HCT116 (cell line): Measurements from ENCODE around the gene FASLG. TPM values are rescaled to one million over a fixed set of nuclear protein-coding genes. Genes with fewer than 3 reads are reported as not detected.

ENCODE experiments used
- ATAC-seq: fragments of 200-7000 bp; cut with Tn5 transposase; 2 replicates; pipeline ENCODE4 v1.9.1; 2020; ENCODE audit warnings: mild to moderate bottlenecking, moderate library complexity
- BruUV-seq: library from RNA; stranded (reverse); fragments of 400-500 nt; replicated peaks from 2 replicates; lab custom pipeline; 2021; lab: Mats Ljungman, UMichigan
- CTCF ChIA-PET: fragments of 300-600 bp; sonication (Branson Sonifier 250); formaldehyde crosslinking; loops from one replicate; lab custom pipeline; 2021; ENCODE audit warnings: antibody characterized with exemption; lab: Charles Lee
- POLR2A ChIA-PET: fragments of 300-600, 350-600 bp; sonication (Branson Sonifier 250); formaldehyde crosslinking; loops from one replicate; lab custom pipeline; 2021; ENCODE audit warnings: antibody characterized with exemption; lab: Charles Lee
- RAD21 ChIA-PET, 2 experiments: fragments of 300-600 bp; sonication (Branson Sonifier 250); formaldehyde crosslinking; loops; one replicate each; lab custom pipeline; 2023; ENCODE audit warnings: low total read pairs in 2 of 2; ENCODE audit not compliant: uncharacterized antibody in 2 of 2, unreplicated experiment in 2 of 2, low non-redundant PET in 1 of 2; lab: Charles Lee
- DNase-seq: peaks from one replicate; pipeline ENCODE4 v3.0.0-alpha.2; 2010; ENCODE audit warnings: low read depth, low spot score
- H2AFZ ChIP-seq: fragments of 200-600 bp; shearing (Covaris generic), sonication (generic); 2 replicates; pipeline ENCODE4 v1.6.1; 2017; ENCODE audit warnings: low read depth, mixed run types, mixed read lengths, antibody characterized with exemption, low read length; ENCODE audit not compliant: poor library complexity, severe bottlenecking
- H3K27ac ChIP-seq: 2 replicates; pipeline ENCODE4 v1.5.1; 2012; ENCODE audit warnings: low read depth, low read length
- H3K27me3 ChIP-seq: fragments of 200-600 bp; sonication (generic); 2 replicates; pipeline ENCODE4 v1.6.1; 2016; ENCODE audit warnings: mixed run types, low read length, mixed read lengths; ENCODE audit not compliant: insufficient read depth
- H3K36me3 ChIP-seq, 2 experiments: fragments of 200-500 bp in 1 of 2; fragments of 200-600 bp in 1 of 2; sonication (Bioruptor generic) in 1 of 2; sonication (generic) in 1 of 2; 2 replicates each; pipeline versions ENCODE4 v1.5.1 to v1.6.1; 2014 to 2016; ENCODE audit warnings: low read length in 2 of 2, inconsistent platforms in 1 of 2, mixed read lengths in 1 of 2, mixed run types in 1 of 2; ENCODE audit not compliant: insufficient read depth in 2 of 2, control insufficient read depth in 1 of 2
- H3K4me1 ChIP-seq, 2 experiments: fragments of 200-600 bp in 1 of 2; sonication (generic) in 1 of 2; 2 replicates each; pipeline versions ENCODE4 v1.5.1 to v1.6.1; 2012 to 2017; ENCODE audit warnings: low read length in 2 of 2, inconsistent platforms in 1 of 2, mild to moderate bottlenecking in 1 of 2, mixed read lengths in 1 of 2, mixed run types in 1 of 2, moderate library complexity in 1 of 2; ENCODE audit not compliant: insufficient read depth in 2 of 2, control insufficient read depth in 1 of 2
- H3K4me2 ChIP-seq: fragments of 200-600 bp; sonication (generic); 2 replicates; pipeline ENCODE4 v1.6.1; 2017; ENCODE audit warnings: mixed run types, low read length, mixed read lengths
- H3K4me3 ChIP-seq, 2 experiments: fragments of 200-600 bp in 1 of 2; sonication (generic) in 1 of 2; replicated peaks in 1 of 2; 2 replicates each; pipeline ENCODE4 v1.5.1; 2011 to 2016; ENCODE audit warnings: low read length in 2 of 2, control low read depth in 1 of 2, low read depth in 1 of 2, mild to moderate bottlenecking in 1 of 2, mixed read lengths in 1 of 2, mixed run types in 1 of 2
- H3K79me2 ChIP-seq: fragments of 200-600 bp; sonication (generic); 2 replicates; pipeline ENCODE4 v1.6.1; 2017; ENCODE audit warnings: mild to moderate bottlenecking, mixed run types, low read length, moderate library complexity, mixed read lengths; ENCODE audit not compliant: insufficient read depth
- H3K9ac ChIP-seq: fragments of 200-600 bp; sonication (generic); 2 replicates; pipeline ENCODE4 v1.6.1; 2016; ENCODE audit warnings: low read length, mixed read lengths
- H3K9me2 ChIP-seq: fragments of 200-600 bp; sonication (generic), shearing (Covaris generic); 2 replicates; pipeline ENCODE4 v1.6.1; 2017; ENCODE audit warnings: mixed run types, mild to moderate bottlenecking, moderate library complexity; ENCODE audit not compliant: insufficient read depth
- H3K9me3 ChIP-seq, 2 experiments: fragments of 200-500 bp in 1 of 2; fragments of 200-600 bp in 1 of 2; sonication (Bioruptor generic) in 1 of 2; sonication (generic) in 1 of 2; 2 replicates each; pipeline ENCODE4 v1.6.1; 2014 to 2017; ENCODE audit warnings: low read length in 2 of 2, mixed read lengths in 2 of 2, inconsistent platforms in 1 of 2, low read depth in 1 of 2, mild to moderate bottlenecking in 1 of 2, mixed run types in 1 of 2, moderate library complexity in 1 of 2; ENCODE audit not compliant: control insufficient read depth in 1 of 2, insufficient read depth in 1 of 2
- H4K20me1 ChIP-seq: fragments of 200-600 bp; sonication (generic), shearing (Covaris generic); 2 replicates; pipeline ENCODE4 v1.6.1; 2017; ENCODE audit warnings: mixed run types, mild to moderate bottlenecking, moderate library complexity; ENCODE audit not compliant: insufficient read depth
- EGR1 ChIP-seq: IDR thresholded peaks from 2 replicates; pipeline ENCODE4 v1.6.1; 2012; ENCODE audit warnings: low read depth
- ELF1 ChIP-seq: IDR thresholded peaks from 2 replicates; pipeline ENCODE4 v1.6.1; 2012; ENCODE audit warnings: low read depth, borderline replicate concordance
- EZH2 ChIP-seq: fragments of 200-600 bp; sonication (generic); IDR thresholded peaks from 2 replicates; pipeline ENCODE4 v1.6.1; 2017; ENCODE audit warnings: antibody characterized with exemption, mixed run types
- EZH2phosphoT487 ChIP-seq: fragments of 200-600 bp; IDR thresholded peaks from 2 replicates; pipeline ENCODE4 v1.6.1; 2018; ENCODE audit warnings: antibody characterized with exemption, borderline replicate concordance
- JUND ChIP-seq: IDR thresholded peaks from 2 replicates; pipeline ENCODE4 v1.6.1; 2012
- POLR2A ChIP-seq: IDR thresholded peaks from 2 replicates; pipeline ENCODE4 v1.7.0; 2011; ENCODE audit warnings: borderline replicate concordance; ENCODE audit not compliant: insufficient read depth, insufficient read length; ENCODE audit errors: extremely low read depth
- RAD21 ChIP-seq: IDR thresholded peaks from 2 replicates; pipeline ENCODE4 v1.6.1; 2012; ENCODE audit warnings: low read depth, mild to moderate bottlenecking
- SIN3A ChIP-seq: IDR thresholded peaks from 2 replicates; pipeline ENCODE4 v1.6.1; 2012; ENCODE audit warnings: low read depth
- SP1 ChIP-seq: IDR thresholded peaks from 2 replicates; pipeline ENCODE4 v1.6.1; 2012; ENCODE audit warnings: low read depth
- SRF ChIP-seq: IDR thresholded peaks from 2 replicates; pipeline ENCODE4 v1.6.1; 2012; ENCODE audit warnings: low read depth
- ZFX ChIP-seq: fragments of 450-650 bp; IDR thresholded peaks from 2 replicates; pipeline ENCODE4 v1.6.1; 2017
- intact Hi-C: fragments of 100-400 bp; cut with micrococcal nuclease; formaldehyde crosslinking; loops from 2 replicates; pipeline ENCODE4 v1.10.0; 2022
- total RNA-seq: library from RNA; stranded (reverse); gene quantifications from one replicate; pipeline ENCODE4 v1.2.1, GENCODE V29; 2021; ENCODE audit not compliant: unreplicated experiment
- TF ChIP-seq, protein P1 (sequence below): IDR thresholded peaks from 2 replicates; pipeline ENCODE4 v1.6.1; 2012; ENCODE audit warnings: low read depth

Gene FASLG
- total RNA-seq, 1 experiment from 2014 or later: not detected

DNA sequence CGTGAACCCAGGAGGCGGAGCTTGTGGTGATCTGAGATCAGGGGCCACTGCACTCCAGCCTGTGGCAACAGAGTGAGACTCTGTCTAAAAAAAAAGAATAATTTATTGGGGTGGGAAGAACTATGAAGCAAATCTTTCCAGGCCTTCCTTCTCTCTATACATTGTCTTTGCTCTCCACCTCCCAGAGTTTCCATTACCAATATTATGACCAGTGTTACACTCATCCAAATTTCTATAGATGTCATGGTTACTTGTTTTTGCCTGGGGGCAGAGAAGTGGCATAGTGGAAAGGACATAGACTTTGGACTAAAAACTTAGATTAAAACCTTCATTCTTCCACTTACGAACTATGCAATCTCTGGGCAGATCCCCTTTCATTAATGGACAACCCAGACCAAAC, 10.1 kb downstream of the FASLG start:
- RAD21 ChIA-PET: no interaction called here
- POLR2A ChIA-PET: no interaction called here
- CTCF ChIA-PET: no interaction called here
- Histone ChIP-seq H2AFZ (no peak overlapping the region), H3K4me2 (no peak overlapping the region), H3K27ac (no peak overlapping the region), H3K9me2 (no peaks in the 10 kb centered on the region), H3K4me1 (no peaks in the 10 kb centered on the region; a peak in 1 of 4 replicates), H3K79me2 (no peaks in the 10 kb centered on the region), H3K9ac (no peak overlapping the region), H3K9me3 (no peaks in the 10 kb centered on the region), H4K20me1 (no peaks in the 10 kb centered on the region), H3K36me3 (no peaks in the 10 kb centered on the region), H3K27me3 (no peaks in the 10 kb centered on the region), H3K4me3 (no peak overlapping the region)
- no peak for DNase-seq
- TF ChIP-seq POLR2A (no peak), ZFX (no peak), SP1 (no peak), SRF (no peak), RAD21 (no peak), ELF1 (no peak), JUND (no peak), EZH2 (no peak), EGR1 (no peak), SIN3A (no peak), EZH2phosphoT487 (no peak)
- TF ChIP-seq, protein P1, sequence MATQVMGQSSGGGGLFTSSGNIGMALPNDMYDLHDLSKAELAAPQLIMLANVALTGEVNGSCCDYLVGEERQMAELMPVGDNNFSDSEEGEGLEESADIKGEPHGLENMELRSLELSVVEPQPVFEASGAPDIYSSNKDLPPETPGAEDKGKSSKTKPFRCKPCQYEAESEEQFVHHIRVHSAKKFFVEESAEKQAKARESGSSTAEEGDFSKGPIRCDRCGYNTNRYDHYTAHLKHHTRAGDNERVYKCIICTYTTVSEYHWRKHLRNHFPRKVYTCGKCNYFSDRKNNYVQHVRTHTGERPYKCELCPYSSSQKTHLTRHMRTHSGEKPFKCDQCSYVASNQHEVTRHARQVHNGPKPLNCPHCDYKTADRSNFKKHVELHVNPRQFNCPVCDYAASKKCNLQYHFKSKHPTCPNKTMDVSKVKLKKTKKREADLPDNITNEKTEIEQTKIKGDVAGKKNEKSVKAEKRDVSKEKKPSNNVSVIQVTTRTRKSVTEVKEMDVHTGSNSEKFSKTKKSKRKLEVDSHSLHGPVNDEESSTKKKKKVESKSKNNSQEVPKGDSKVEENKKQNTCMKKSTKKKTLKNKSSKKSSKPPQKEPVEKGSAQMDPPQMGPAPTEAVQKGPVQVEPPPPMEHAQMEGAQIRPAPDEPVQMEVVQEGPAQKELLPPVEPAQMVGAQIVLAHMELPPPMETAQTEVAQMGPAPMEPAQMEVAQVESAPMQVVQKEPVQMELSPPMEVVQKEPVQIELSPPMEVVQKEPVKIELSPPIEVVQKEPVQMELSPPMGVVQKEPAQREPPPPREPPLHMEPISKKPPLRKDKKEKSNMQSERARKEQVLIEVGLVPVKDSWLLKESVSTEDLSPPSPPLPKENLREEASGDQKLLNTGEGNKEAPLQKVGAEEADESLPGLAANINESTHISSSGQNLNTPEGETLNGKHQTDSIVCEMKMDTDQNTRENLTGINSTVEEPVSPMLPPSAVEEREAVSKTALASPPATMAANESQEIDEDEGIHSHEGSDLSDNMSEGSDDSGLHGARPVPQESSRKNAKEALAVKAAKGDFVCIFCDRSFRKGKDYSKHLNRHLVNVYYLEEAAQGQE: no peak
- no TSS peak for BruUV-seq
- no peak for ATAC-seq
- intact Hi-C loops: no loop called here
